Aorta (tissue), 5 donors: ENCODE results near the gene COA7. TPM values are rescaled to one million over a fixed set of nuclear protein-coding genes. Genes with fewer than 3 reads are reported as not detected.

Source experiments
- ATAC-seq: fragments of 200-7000 bp; cut with Tn5 transposase; one replicate; pipeline ENCODE4 v1.9.1; 2022; ENCODE audit warnings: moderate library complexity; ENCODE audit not compliant: low FRiP score
- DNase-seq, 2 donors: peaks; one replicate each; pipeline ENCODE4 v3.0.0-alpha.2; 2020
- H3K27ac ChIP-seq, 2 donors: one replicate each; pipeline ENCODE4 v1.5.1; 2013; ENCODE audit warnings: low read length in 2 of 2, mild to moderate bottlenecking in 2 of 2, moderate library complexity in 2 of 2, control low read depth in 1 of 2, inconsistent platforms in 1 of 2, low read depth in 1 of 2
- H3K27me3 ChIP-seq, 2 donors: one replicate each; pipeline ENCODE4 v1.6.1; 2013; ENCODE audit warnings: control low read depth in 1 of 2, low read length in 1 of 2, mild to moderate bottlenecking in 1 of 2, moderate library complexity in 1 of 2; ENCODE audit not compliant: insufficient read depth in 2 of 2, control insufficient read depth in 1 of 2
- H3K36me3 ChIP-seq, 2 donors: one replicate each; pipeline ENCODE4 v1.6.1; 2013; ENCODE audit warnings: control low read depth in 1 of 2, low read length in 1 of 2, mild to moderate bottlenecking in 1 of 2; ENCODE audit not compliant: insufficient read depth in 2 of 2, control insufficient read depth in 1 of 2
- H3K4me1 ChIP-seq, 2 donors: one replicate each; pipeline ENCODE4 v1.6.1; 2013; ENCODE audit warnings: low read length in 2 of 2, control low read depth in 1 of 2, mild to moderate bottlenecking in 1 of 2, moderate library complexity in 1 of 2; ENCODE audit not compliant: insufficient read depth in 2 of 2, control insufficient read depth in 1 of 2
- H3K4me3 ChIP-seq, 2 donors: one replicate each; pipeline ENCODE4 v1.5.1; 2013; ENCODE audit warnings: low read length in 2 of 2, control low read depth in 1 of 2, mild to moderate bottlenecking in 1 of 2
- H3K9me3 ChIP-seq: one replicate; pipeline ENCODE4 v1.6.1; 2013; ENCODE audit warnings: mild to moderate bottlenecking, low read length; ENCODE audit not compliant: control insufficient read depth
- WGBS, 2 donors: extraction: QIAGEN DNeasy Blood & Tissue Kit; methylation state at CpG; one replicate each; pipeline ENCODE4 v1.1.7; 2013; 5-methylcytosine and 5-hydroxymethylcytosine counted together
- intact Hi-C, 2 donors: fragments of 100-400 bp; cut with DNase I; formaldehyde crosslinking; loops; one replicate each; pipeline versions ENCODE4 v1.14.2 to v1.15.0; 2022
- polyA plus RNA-seq, 2 donors: library from polyadenylated mRNA; stranded (reverse); fragments of 200-250 nt; gene quantifications; one replicate each; pipeline ENCODE4 v1.2.3, GENCODE V29; 2013
- total RNA-seq, 2 donors: library from RNA; stranded (reverse); fragmentation: NEBNext Ultra II Directional; extraction: Animal tissue kit (Norgen Biotek cat#: 25700); gene quantifications; one replicate each; pipeline ENCODE4 v1.2.1, GENCODE V29; 2021
- donor health status: healthy with polysubstance abuse.
- donor health status: Bipolar disorder and iron deficiency.
- donor health status: DM: no; HTN: no; CAD: no.
- donor health status: DM: no; HTN: no; CAD: no.
- donor health status: DM: yes; HTN: yes; CAD: no.

COA7 gene
- total and polyA plus RNA-seq, 4 donors, result 3.2 to 10.5 (median 7.5) TPM

DNA sequence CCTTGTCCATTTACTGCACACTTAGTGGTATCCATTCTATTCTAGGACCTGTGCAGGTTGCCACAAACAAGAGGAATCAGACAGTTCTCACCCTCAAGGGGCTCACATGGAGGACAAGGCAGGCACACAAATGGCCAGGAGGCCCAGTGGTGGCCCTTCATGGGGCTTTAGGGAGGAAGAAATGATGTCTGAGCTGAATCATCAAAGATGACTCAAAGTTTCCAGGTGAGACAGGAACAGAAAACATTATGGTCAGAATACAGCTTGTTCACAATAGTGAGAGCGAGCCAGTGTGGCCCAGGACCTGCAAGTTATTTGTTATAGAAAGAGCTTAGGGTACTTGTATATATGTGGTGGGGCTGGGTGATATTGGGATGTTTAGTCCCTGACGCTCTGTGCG, 38.8 kb downstream of the COA7 start:
- no peak overlapping the region for H3K4me3 ChIP-seq
- no peaks in the 10 kb centered on the region for H3K4me1 ChIP-seq
- intact Hi-C loops, result no loop called here
- no peak overlapping the region for H3K27ac ChIP-seq
- H3K9me3 ChIP-seq, result no peaks in the 10 kb centered on the region
- no peak for DNase-seq
- ATAC-seq, result no peak
- WGBS, 2 donors, result 97% methylated on average over 3 of the region's 3 CpGs
- no peaks in the 10 kb centered on the region for H3K27me3 ChIP-seq
- no peaks in the 10 kb centered on the region for H3K36me3 ChIP-seq

DNA sequence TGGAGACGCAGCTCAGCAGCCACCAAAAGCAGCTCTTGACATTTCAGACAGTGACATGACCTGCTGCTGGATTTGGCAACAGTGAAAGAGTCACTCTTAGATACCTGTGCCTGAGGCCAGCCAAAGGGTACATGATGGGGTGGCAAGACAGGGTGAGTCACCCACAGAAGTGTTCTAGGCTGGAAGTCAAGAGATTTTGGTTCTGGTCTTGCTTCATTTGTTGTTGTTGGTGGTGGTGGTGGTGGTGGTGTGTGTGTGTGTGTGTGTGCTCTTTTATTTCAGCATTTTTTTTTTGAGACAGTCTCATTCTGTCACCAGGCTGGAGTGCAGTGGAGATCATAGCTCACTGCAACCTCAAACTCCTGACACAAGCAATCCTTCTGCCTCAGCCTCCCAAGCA, 39.4 kb downstream of the COA7 start:
- whole genome bisulfite sequencing, 2 donors, result 80 to 82% methylated on average over 1 of the region's 1 CpG
- no peak for ATAC-seq

GRCh38 chr1:52657702-52658101, 40.4 kb downstream of the COA7 start:
- intact Hi-C loops, result no loop called here
- Histone ChIP-seq H3K27ac (no peak overlapping the region), H3K9me3 (no peaks in the 10 kb centered on the region), H3K4me3 (no peak overlapping the region), H3K36me3 (no peaks in the 10 kb centered on the region), H3K4me1 (no peaks in the 10 kb centered on the region), H3K27me3 (no peaks in the 10 kb centered on the region)
- ATAC-seq, result no peak
- WGBS, 2 donors, result 90 to 91% methylated on average over 3 of the region's 3 CpGs
- no peak for DNase-seq

More for the DNA sequence above, 39.4 kb downstream of the COA7 start:
- no peaks in the 10 kb centered on the region for H3K36me3 ChIP-seq
- no peak overlapping the region for H3K27ac ChIP-seq
- no peak for DNase-seq
- H3K9me3 ChIP-seq, result no peaks in the 10 kb centered on the region
- no peak overlapping the region for H3K4me3 ChIP-seq
- intact Hi-C loops, result no loop called here
- no peaks in the 10 kb centered on the region for H3K4me1 ChIP-seq
- no peaks in the 10 kb centered on the region for H3K27me3 ChIP-seq

- H3K4me1 ChIP-seq, result no peaks in the 10 kb centered on the region
- no peaks in the 10 kb centered on the region for H3K27me3 ChIP-seq
- no peak overlapping the region for H3K4me3 ChIP-seq
- no peaks in the 10 kb centered on the region for H3K36me3 ChIP-seq
- DNase-seq, result no peak
- H3K9me3 ChIP-seq, result no peaks in the 10 kb centered on the region
- ATAC-seq, result no peak
- H3K27ac ChIP-seq, result no peak overlapping the region
- intact Hi-C loops, result no loop called here
Observed at GRCh38 chr1:52654063-52654462, 44.1 kb downstream of the COA7 start.

DNA sequence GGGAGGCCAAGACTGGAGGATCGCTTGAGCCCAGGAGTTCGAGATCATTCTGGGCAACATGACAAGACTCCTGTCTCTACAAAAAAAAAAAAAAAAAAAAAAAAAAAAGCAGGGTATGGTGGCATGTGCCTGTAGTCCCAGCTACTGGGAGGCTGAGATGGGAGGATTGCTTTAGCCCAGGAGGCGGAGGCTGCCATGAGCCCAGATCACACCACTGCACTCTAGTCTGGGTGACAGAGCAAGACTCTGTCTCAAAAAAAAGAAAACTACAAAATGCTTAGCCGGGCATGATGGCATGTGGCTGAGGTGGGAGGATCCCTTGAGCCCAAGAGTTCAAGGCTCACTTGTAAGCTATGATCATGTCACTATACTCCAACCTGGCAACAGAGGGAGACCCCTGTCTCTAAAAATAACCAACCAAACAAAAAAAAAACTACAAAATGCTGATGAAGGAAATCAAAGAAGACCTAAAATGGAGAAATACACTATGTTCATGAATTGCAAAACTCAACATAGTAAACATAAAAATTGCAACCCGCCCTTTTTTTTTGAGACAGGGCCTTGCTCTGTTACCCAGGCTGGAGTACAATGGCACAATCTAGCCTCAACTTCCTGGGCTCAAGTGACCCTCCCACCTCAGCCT, 44.8 kb downstream of the COA7 start:
- ATAC-seq, result no peak
- no peaks in the 10 kb centered on the region for H3K27me3 ChIP-seq
- H3K9me3 ChIP-seq, result no peaks in the 10 kb centered on the region
- intact Hi-C loops, result no loop called here
- no peaks in the 10 kb centered on the region for H3K36me3 ChIP-seq
- no peak overlapping the region for H3K4me3 ChIP-seq
- H3K4me1 ChIP-seq, result no peaks in the 10 kb centered on the region
- H3K27ac ChIP-seq, result no peak overlapping the region
- 94 to 95% methylated on average over 5 of the region's 5 CpGs for WGBS, 2 donors
- no peak for DNase-seq

DNA sequence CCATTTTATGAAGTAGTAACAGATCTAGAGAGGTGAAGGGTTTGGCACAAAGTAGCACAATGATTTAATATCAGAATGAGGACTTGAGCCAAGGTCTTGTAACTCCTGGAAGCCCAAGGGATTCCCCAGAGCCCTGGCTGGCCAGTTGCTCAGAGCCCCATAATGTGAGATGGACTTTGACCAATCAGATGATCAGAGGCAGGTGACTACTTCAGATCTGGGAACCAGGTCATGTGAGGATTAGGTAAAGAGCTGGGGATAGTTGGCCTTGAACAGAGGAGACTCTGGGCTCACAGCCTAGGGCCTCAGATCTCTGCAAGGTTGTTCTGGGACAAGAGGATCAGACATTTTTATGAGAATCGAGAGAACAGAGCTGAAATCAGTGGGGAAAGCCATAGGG, 46.2 kb downstream of the COA7 start:
- WGBS, 2 donors, result 93 to 94% methylated on average over 1 of the region's 1 CpG
- no peak overlapping the region for H3K4me3 ChIP-seq
- ATAC-seq (no peak), DNase-seq (no peak)
- H3K9me3 ChIP-seq, result no peaks in the 10 kb centered on the region
- intact Hi-C loops, result no loop called here
- H3K27me3 ChIP-seq, result no peaks in the 10 kb centered on the region
- no peak overlapping the region for H3K27ac ChIP-seq
- H3K4me1 ChIP-seq, result no peaks in the 10 kb centered on the region
- no peaks in the 10 kb centered on the region for H3K36me3 ChIP-seq

DNA sequence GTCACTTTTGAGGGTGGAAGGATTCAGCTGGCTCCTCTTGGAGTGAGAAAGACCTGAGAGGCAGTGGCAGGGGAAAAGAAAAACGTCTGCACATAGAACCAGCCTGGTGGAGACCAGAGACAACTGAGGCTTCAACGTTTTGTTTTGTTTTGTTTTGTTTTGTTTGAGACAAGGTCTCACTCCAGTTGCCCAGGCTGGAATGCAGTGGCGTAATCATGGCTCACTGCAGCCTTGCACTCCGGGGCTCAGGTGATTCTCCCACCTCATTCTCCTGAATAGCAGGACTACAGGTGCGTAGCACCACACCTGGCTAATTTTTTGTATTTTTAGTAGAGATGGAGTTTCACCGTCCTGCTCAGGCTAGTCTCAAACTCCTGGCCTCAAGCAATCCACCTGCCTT, 52.9 kb downstream of the COA7 start:
- Histone ChIP-seq H3K4me1 (no peaks in the 10 kb centered on the region), H3K27ac (no peak overlapping the region), H3K27me3 (no peaks in the 10 kb centered on the region), H3K4me3 (no peak overlapping the region), H3K36me3 (no peaks in the 10 kb centered on the region), H3K9me3 (no peaks in the 10 kb centered on the region)
- DNase-seq, result no peak
- WGBS, 2 donors, result 53 to 66% methylated on average over 6 of the region's 6 CpGs
- no peak for ATAC-seq
- intact Hi-C loops, result no loop called here

DNA sequence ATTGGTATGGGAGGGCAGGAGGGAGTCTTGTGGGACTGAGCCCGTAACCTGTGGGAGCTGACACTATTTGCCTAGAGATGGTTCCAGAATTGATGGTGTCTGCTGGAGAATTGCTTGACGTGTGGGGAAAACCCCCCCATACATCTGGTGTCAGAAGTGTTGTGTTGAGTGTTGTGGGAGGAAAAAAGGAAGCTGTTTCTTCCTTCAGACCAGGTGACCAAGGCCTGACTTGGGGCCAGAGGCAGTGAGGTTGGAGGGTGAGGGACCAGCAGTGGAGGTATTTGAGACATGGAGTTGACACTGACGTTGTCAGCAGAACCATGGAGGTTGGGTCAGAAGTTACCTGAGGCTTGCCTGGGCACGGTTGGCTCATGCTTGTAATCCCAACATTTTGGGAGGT, 56.8 kb downstream of the COA7 start:
- intact Hi-C loops, result no loop called here
- Histone ChIP-seq H3K27me3 (no peaks in the 10 kb centered on the region), H3K36me3 (no peaks in the 10 kb centered on the region), H3K27ac (no peak overlapping the region), H3K9me3 (no peaks in the 10 kb centered on the region), H3K4me3 (no peak overlapping the region), H3K4me1 (no peaks in the 10 kb centered on the region)
- no peak for DNase-seq
- no peak for ATAC-seq
- WGBS, 2 donors, result 88 to 92% methylated on average over 4 of the region's 4 CpGs

GRCh38 chr1:52640697-52641096, 57.5 kb downstream of the COA7 start:
- ATAC-seq (no peak), DNase-seq (no peak)
- no peaks in the 10 kb centered on the region for H3K36me3 ChIP-seq
- H3K4me1 ChIP-seq, result no peaks in the 10 kb centered on the region
- 85 to 87% methylated on average over 6 of the region's 6 CpGs for WGBS, 2 donors
- H3K4me3 ChIP-seq, result no peak overlapping the region
- H3K27me3 ChIP-seq, result no peaks in the 10 kb centered on the region
- H3K27ac ChIP-seq, result no peak overlapping the region
- intact Hi-C loops, result no loop called here
- no peaks in the 10 kb centered on the region for H3K9me3 ChIP-seq
